HepG2 (cell line): Measurements from ENCODE around the gene AGPAT3. TPM values are rescaled to one million over a fixed set of nuclear protein-coding genes. Genes with fewer than 3 reads are reported as not detected.

Experiments
- AHDC1 ChIP-seq: sonication (generic); formaldehyde crosslinking; IDR thresholded peaks from 2 replicates; pipeline ENCODE4 v1.5.1; 2020; ENCODE audit warnings: mild to moderate bottlenecking, missing genetic modification reagents, borderline replicate concordance
- AHR ChIP-seq: IDR thresholded peaks from 2 replicates; pipeline ENCODE4 v1.6.1; 2018; ENCODE audit warnings: missing genetic modification reagents, missing compliant biosample characterization
- ARNT2 ChIP-seq: sonication (generic); formaldehyde crosslinking; IDR thresholded peaks from 2 replicates; pipeline ENCODE4 v1.8.0; 2022; ENCODE audit warnings: mild to moderate bottlenecking, low read depth, missing genetic modification reagents, moderate library complexity
- GMEB1 ChIP-seq: sonication (generic); formaldehyde crosslinking; IDR thresholded peaks from 2 replicates; pipeline ENCODE4 v1.5.1; 2020; ENCODE audit warnings: missing genetic modification reagents, mild to moderate bottlenecking, borderline replicate concordance
- HNRNPL ChIP-seq: fragments of 200-400 bp; formaldehyde crosslinking; IDR thresholded peaks from 2 replicates; pipeline ENCODE4 v1.6.1; 2017; ENCODE audit warnings: mild to moderate bottlenecking, low read depth, low read length
- IKZF1 ChIP-seq: fragments of 450-650 bp; IDR thresholded peaks from 2 replicates; pipeline ENCODE4 v1.7.1; 2016
- ISX ChIP-seq: sonication (generic); formaldehyde crosslinking; conservative IDR thresholded peaks from 2 replicates; pipeline ENCODE4 v1.5.0; 2020; ENCODE audit warnings: missing genetic modification reagents
- JUND ChIP-seq: sonication (generic); formaldehyde crosslinking; IDR thresholded peaks from 2 replicates; pipeline ENCODE4 v1.8.0; 2022; ENCODE audit warnings: mild to moderate bottlenecking, missing genetic modification reagents
- MXD4 ChIP-seq: IDR thresholded peaks from 2 replicates; pipeline ENCODE4 v1.6.1; 2016; ENCODE audit warnings: mild to moderate bottlenecking, missing biosample characterization, missing genetic modification reagents
- NPAS2 ChIP-seq: sonication (generic); formaldehyde crosslinking; IDR thresholded peaks from 2 replicates; pipeline ENCODE4 v1.8.0; 2022; ENCODE audit warnings: mild to moderate bottlenecking, missing genetic modification reagents, borderline replicate concordance
- NR0B2 ChIP-seq: sonication (generic); formaldehyde crosslinking; IDR thresholded peaks from 2 replicates; pipeline ENCODE4 v1.4.0; 2020; ENCODE audit warnings: mild to moderate bottlenecking, missing genetic modification reagents
- SMAD1 ChIP-seq: sonication (generic); formaldehyde crosslinking; IDR thresholded peaks from 2 replicates; pipeline ENCODE4 v1.4.0; 2020; ENCODE audit warnings: missing genetic modification reagents, low read depth, mild to moderate bottlenecking, borderline replicate concordance
- ZBTB2 ChIP-seq: sonication (generic); formaldehyde crosslinking; IDR thresholded peaks from 2 replicates; pipeline ENCODE4 v1.8.0; 2022; ENCODE audit warnings: low read depth, missing genetic modification reagents
- ZNF513 ChIP-seq: sonication (generic); formaldehyde crosslinking; conservative IDR thresholded peaks from 2 replicates; pipeline ENCODE4 v1.5.0; 2020; ENCODE audit warnings: missing genetic modification reagents
- ZNF567 ChIP-seq: sonication (generic); formaldehyde crosslinking; IDR thresholded peaks from 2 replicates; pipeline ENCODE4 v1.8.1; 2023; ENCODE audit warnings: mild to moderate bottlenecking, missing genetic modification reagents, borderline replicate concordance
- ZNF569 ChIP-seq: sonication (generic); formaldehyde crosslinking; IDR thresholded peaks from 2 replicates; pipeline ENCODE4 v1.5.0; 2020; ENCODE audit warnings: mild to moderate bottlenecking, missing genetic modification reagents, moderate library complexity, borderline replicate concordance
- ZNF629 ChIP-seq: sonication (generic); formaldehyde crosslinking; conservative IDR thresholded peaks from 2 replicates; pipeline ENCODE4 v1.5.0; 2020; ENCODE audit warnings: missing genetic modification reagents
- polyA plus RNA-seq, 8 experiments: library from polyadenylated mRNA; depleted of rRNA in 3 of 8; stranded (reverse) in 7 of 8; unstranded in 1 of 8; fragments of >200 nt; fragmentation: Illumina TruSeq in 4 of 8; extraction: Trizol in 4 of 8; gene quantifications; 2 replicates each; pipeline versions ENCODE4 v1.2.1 to v1.2.3, GENCODE V29; 2011 to 2016; ENCODE audit warnings: low read depth in 4 of 8, missing spikeins in 1 of 8, mixed read lengths in 1 of 8; ENCODE audit not compliant: insufficient read depth in 1 of 8
- total RNA-seq, 5 experiments: library from RNA; depleted of rRNA; stranded (reverse); fragments of >200 nt; fragmentation: Illumina TruSeq; extraction: Trizol; gene quantifications; 2 replicates each; pipeline ENCODE4 v1.2.3, GENCODE V29; 2016; ENCODE audit warnings: low read depth in 1 of 5

AGPAT3 gene
- total and polyA plus RNA-seq, 2 of the 13 experiments (the other 11 are each of a cell fraction or from before 2014, with no cell fraction given): 32.2 to 54.4 TPM

GRCh38 chr21:43938751-43939442 lies 73.9 kb downstream of the AGPAT3 start (continued):
- TF ChIP-seq GMEB1 (CRISPR knock-in tag): peak; percentile 46; the same call in 1 of the 2 replicates
- no peak for TF ChIP-seq ZBTB2 (CRISPR knock-in tag)
- no peak for TF ChIP-seq ZNF513
- TF ChIP-seq IKZF1: no peak
- TF ChIP-seq NR0B2 (CRISPR knock-in tag): no peak; the same call in 1 of the 2 replicates
- peak; percentile 29; the same call in 1 of the 2 replicates for TF ChIP-seq ZNF629
- peak; percentile 84 for TF ChIP-seq ARNT2 (CRISPR knock-in tag)
- TF ChIP-seq AHR (CRISPR knock-in tag): no peak
- no peak for TF ChIP-seq JUND (CRISPR knock-in tag)
- 0 out of 2 replicates have a peak, but pooled peaks have one; percentile 28 for TF ChIP-seq HNRNPL
- TF ChIP-seq NPAS2 (CRISPR knock-in tag): no peak
- no peak for TF ChIP-seq ZNF569 (CRISPR knock-in tag)
- TF ChIP-seq ZNF567: no peak; the same call in 1 of the 2 replicates
- no peak; the same call in none of the 2 replicates for TF ChIP-seq SMAD1 (CRISPR knock-in tag)
- no peak for TF ChIP-seq ISX
- TF ChIP-seq MXD4 (CRISPR knock-in tag): peak; percentile 46; the same call in 1 of the 2 replicates
- no peak for TF ChIP-seq AHDC1
